ENCODE measurements around the gene NEURL2.

NEURL2 gene

GRCh38 chr20:45920462-45921336 lies 29.7 kb upstream of the NEURL2 start:
- in situ Hi-C loops (cut with MboI; ENCODE audit: low sequenced_read_pairs) = no loop called here

GRCh38 chr20:45919542-45920399 lies 28.8 kb upstream of the NEURL2 start:
- in situ Hi-C loops (cut with MboI; ENCODE audit: low sequenced_read_pairs) = no loop called here

GRCh38 chr20:45918779-45919537 lies 27.9 kb upstream of the NEURL2 start:
- in situ Hi-C loops (cut with MboI; ENCODE audit: low sequenced_read_pairs) = no loop called here

GRCh38 chr20:45918182-45918737 lies 27.3 kb upstream of the NEURL2 start:
- in situ Hi-C loops (cut with MboI; ENCODE audit: low sequenced_read_pairs) = no loop called here

- in situ Hi-C loops (cut with MboI; ENCODE audit: low sequenced_read_pairs) = no loop called here
These were observed 26.8 kb upstream of the NEURL2 start for GRCh38 chr20:45917790-45918141.

GRCh38 chr20:45913116-45913515 lies 22.1 kb upstream of the NEURL2 start:
- in situ Hi-C loops (cut with MboI; ENCODE audit: low sequenced_read_pairs) = no loop called here

- in situ Hi-C loops (cut with MboI; ENCODE audit: low sequenced_read_pairs) = no loop called here
These were observed 21.3 kb upstream of the NEURL2 start for GRCh38 chr20:45912344-45912682.

- in situ Hi-C loops (cut with MboI; ENCODE audit: low sequenced_read_pairs) = no loop called here
These were observed 20.7 kb upstream of the NEURL2 start, which contains the start of gene PLTP for GRCh38 chr20:45911486-45912343. Gene PLTP, minus strand, starts transcription at chr20:45912155. Its CDS starts 703 bp downstream, at chr20:45911452.

- in situ Hi-C loops (cut with MboI; ENCODE audit: low sequenced_read_pairs) = no loop called here
These were observed 19.9 kb upstream of the NEURL2 start for GRCh38 chr20:45910670-45911485.

GRCh38 chr20:45909817-45910669 lies 19.0 kb upstream of the NEURL2 start:
- in situ Hi-C loops (cut with MboI; ENCODE audit: low sequenced_read_pairs) = no loop called here

- in situ Hi-C loops (cut with MboI; ENCODE audit: low sequenced_read_pairs) = no loop called here
These were observed 18.4 kb upstream of the NEURL2 start for GRCh38 chr20:45909336-45909808.

- in situ Hi-C loops (cut with MboI; ENCODE audit: low sequenced_read_pairs) = no loop called here
These were observed 17.1 kb upstream of the NEURL2 start for GRCh38 chr20:45908084-45908483.

- in situ Hi-C loops (cut with MboI; ENCODE audit: low sequenced_read_pairs) = no loop called here
These were observed 16.4 kb upstream of the NEURL2 start for GRCh38 chr20:45907219-45907948.

GRCh38 chr20:45905505-45906079 lies 14.6 kb upstream of the NEURL2 start:
- in situ Hi-C loops (cut with MboI; ENCODE audit: low sequenced_read_pairs) = no loop called here

- in situ Hi-C loops (cut with MboI; ENCODE audit: low sequenced_read_pairs) = no loop called here
These were observed 13.8 kb upstream of the NEURL2 start for GRCh38 chr20:45904583-45905504.

GRCh38 chr20:45902199-45902701 lies 11.2 kb upstream of the NEURL2 start:
- in situ Hi-C loops (cut with MboI; ENCODE audit: low sequenced_read_pairs) = no loop called here
